Measurements from ENCODE around the gene LCOR. TPM values are rescaled to one million over a fixed set of nuclear protein-coding genes. Genes with fewer than 3 reads are reported as not detected.
"Not testable (repeated sequence)": the region's sequence is repeated elsewhere in the genome, so short reads cannot be mapped to it uniquely, and the experiment has no call there.

The LCOR gene
- total RNA-seq, 3 donors from 2014 or later = 19.4 to 53.6 (median 35.7) TPM

DNA sequence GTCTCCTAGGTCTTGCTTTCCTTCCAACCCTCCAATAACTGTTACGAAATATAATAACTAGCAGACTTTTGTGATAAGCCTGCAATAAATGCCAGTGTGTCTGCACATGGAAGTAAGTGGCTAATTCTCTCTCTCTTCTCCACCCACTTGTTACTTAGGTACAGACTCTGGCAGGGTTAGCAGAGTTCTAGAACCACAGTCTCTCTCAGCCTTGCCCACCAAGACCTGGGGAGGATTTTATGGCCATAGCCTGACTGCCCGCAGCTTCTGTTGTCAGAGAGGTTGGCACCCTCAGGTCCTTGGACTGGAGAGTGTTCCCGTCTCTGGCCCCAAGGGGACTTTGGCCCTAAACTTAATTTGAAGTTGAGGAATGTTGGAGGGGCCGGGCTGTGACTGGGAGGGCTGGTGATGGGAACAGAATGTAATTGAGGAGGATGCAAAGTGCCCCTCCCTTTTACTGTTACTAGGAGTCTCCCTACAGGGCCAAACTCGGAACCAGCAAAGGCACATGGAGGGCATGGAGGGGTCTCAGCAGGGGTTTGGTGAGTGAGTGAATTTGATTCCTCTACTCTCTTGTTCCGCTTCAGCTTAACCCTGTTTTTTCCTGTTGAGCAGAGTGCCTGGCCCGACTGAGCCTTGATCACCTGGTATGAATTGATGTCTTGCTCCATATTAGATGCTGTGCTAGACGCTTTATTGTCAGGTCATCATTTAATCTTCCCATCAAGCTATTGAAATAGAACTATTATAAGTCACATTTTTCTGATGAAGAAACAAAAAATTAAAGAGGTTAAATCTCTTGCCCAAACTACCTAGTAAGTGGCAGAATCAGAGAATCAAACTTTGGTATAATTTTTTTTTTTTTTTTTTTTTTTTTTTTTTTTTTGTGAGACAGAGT lies 37.0 kb upstream of the LCOR start:
- H3K36me3 ChIP-seq = no peaks in the 10 kb centered on the region
- H3K4me1 ChIP-seq = no peaks in the 10 kb centered on the region
- no peak overlapping the region for H3K4me3 ChIP-seq
- intact Hi-C loops (cut with DNase I; ENCODE audit: low total_unique reads) = no loop called here
- H3K27me3 ChIP-seq = no peaks in the 10 kb centered on the region
- H3K27ac ChIP-seq = no peak overlapping the region
- TF ChIP-seq POLR2A (IDR thresholded peaks at IDR 0.05) (no peak), CTCF (IDR thresholded peaks at IDR 0.05) (no peak), POLR2AphosphoS5 (IDR thresholded peaks at IDR 0.05) (no peak)
- no peaks in the 10 kb centered on the region for H3K9me3 ChIP-seq
- DNase-seq (ENCODE audit: low spot score in 2 of 2) = no peak

DNA sequence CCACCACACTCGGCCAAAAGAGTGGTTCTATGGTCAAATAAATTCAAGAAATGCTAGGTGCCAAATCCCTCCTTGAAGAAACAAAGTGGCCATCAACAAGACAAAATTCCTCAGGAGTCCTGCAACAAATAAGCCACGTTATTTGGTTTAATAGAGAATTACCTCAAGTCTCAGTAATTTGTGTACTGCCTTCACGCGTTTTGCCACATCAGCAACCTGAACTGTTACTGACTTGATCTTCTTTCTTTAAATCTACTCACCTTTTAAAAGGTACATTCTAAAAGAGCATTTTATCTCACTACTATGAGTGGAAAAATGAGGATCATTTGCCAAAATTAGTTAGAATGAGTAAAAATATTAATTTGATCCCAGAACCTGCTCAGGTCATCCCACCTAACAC lies 34.6 kb upstream of the LCOR start:
- no peaks in the 10 kb centered on the region for H3K36me3 ChIP-seq
- H3K9me3 ChIP-seq = no peaks in the 10 kb centered on the region
- no peak for DNase-seq (ENCODE audit: low spot score in 2 of 2)
- H3K4me1 ChIP-seq = no peaks in the 10 kb centered on the region
- H3K27ac ChIP-seq = no peak overlapping the region
- H3K4me3 ChIP-seq = no peak overlapping the region
- H3K27me3 ChIP-seq = no peaks in the 10 kb centered on the region
- intact Hi-C loops (cut with DNase I; ENCODE audit: low total_unique reads) = no loop called here
- TF ChIP-seq POLR2A (IDR thresholded peaks at IDR 0.05) = no peak
- no peak for TF ChIP-seq CTCF (IDR thresholded peaks at IDR 0.05)
- no peak for TF ChIP-seq POLR2AphosphoS5 (IDR thresholded peaks at IDR 0.05)

DNA sequence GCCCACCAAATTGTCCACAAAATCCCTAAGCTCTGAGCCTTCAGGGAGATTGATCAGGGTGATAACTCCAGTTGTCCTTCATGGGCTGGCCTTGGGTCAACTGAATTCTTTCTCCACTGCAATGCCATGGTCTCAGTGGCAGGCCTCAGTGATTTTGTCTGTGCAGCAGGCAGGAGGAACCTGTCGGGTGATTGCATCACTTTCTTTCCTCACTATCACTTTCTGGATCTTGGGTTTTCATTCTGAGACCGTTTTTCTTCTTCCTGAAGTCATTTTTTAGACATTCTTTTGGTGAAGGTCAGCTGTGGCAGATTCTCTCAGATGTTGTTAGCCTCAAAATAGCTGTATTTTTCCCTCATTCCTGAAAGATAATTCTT lies 28.8 kb upstream of the LCOR start:
- H3K9me3 ChIP-seq = no peaks in the 10 kb centered on the region
- H3K4me1 ChIP-seq = no peaks in the 10 kb centered on the region
- intact Hi-C loops (cut with DNase I; ENCODE audit: low total_unique reads) = no loop called here
- no peak for DNase-seq (ENCODE audit: low spot score in 2 of 2)
- H3K27me3 ChIP-seq = no peaks in the 10 kb centered on the region
- TF ChIP-seq POLR2A (IDR thresholded peaks at IDR 0.05) = no peak
- no peak for TF ChIP-seq POLR2AphosphoS5 (IDR thresholded peaks at IDR 0.05)
- TF ChIP-seq CTCF (IDR thresholded peaks at IDR 0.05) = no peak
- H3K4me3 ChIP-seq = no peak overlapping the region
- no peak overlapping the region for H3K27ac ChIP-seq
- H3K36me3 ChIP-seq = no peaks in the 10 kb centered on the region

GRCh38 chr10:96814264-96814663 lies 17.8 kb upstream of the LCOR start:
- Histone ChIP-seq H3K27me3 (no peaks in the 10 kb centered on the region), H3K4me1 (no peaks in the 10 kb centered on the region), H3K36me3 (no peaks in the 10 kb centered on the region), H3K27ac (no peak overlapping the region), H3K4me3 (no peak overlapping the region), H3K9me3 (no peaks in the 10 kb centered on the region)
- intact Hi-C loops (cut with DNase I; ENCODE audit: low total_unique reads) = no loop called here
- no peak for DNase-seq (ENCODE audit: low spot score in 2 of 2)
- TF ChIP-seq CTCF (IDR thresholded peaks at IDR 0.05) (no peak), POLR2A (IDR thresholded peaks at IDR 0.05) (no peak), POLR2AphosphoS5 (IDR thresholded peaks at IDR 0.05) (no peak)

- DNase-seq (ENCODE audit: low spot score in 2 of 2); H3K36me3 ChIP-seq; H3K9me3 ChIP-seq; H3K27me3 ChIP-seq; H3K4me3 ChIP-seq; H3K4me1 ChIP-seq; intact Hi-C loops (cut with DNase I; ENCODE audit: low total_unique reads); H3K27ac ChIP-seq: not testable (repeated sequence)
These were observed 13.1 kb upstream of the LCOR start for GRCh38 chr10:96818971-96819370.
